ENCODE data around the gene ARL6IP4.
"Not testable (repeated sequence)": the region's sequence is repeated elsewhere in the genome, so short reads cannot be mapped to it uniquely, and the experiment has no call there.

The ARL6IP4 gene

GRCh38 chr12:122980183-122981035 is at the start of gene ARL6IP4:
ARL6IP4 (plus strand) TSS chr12:122980681; CDS start chr12:122981140, 459 bp downstream.
- peak; percentile 31 for DNase-seq (ENCODE audit: low spot score)

- DNase-seq (ENCODE audit: low spot score), result no peak
These were observed 48.3 kb upstream of the ARL6IP4 start for GRCh38 chr12:122932207-122932606.

- no peak for DNase-seq (ENCODE audit: low spot score)
These were observed 45.8 kb upstream of the ARL6IP4 start for GRCh38 chr12:122934722-122935121.

GRCh38 chr12:122935318-122935717 is 45.2 kb upstream of the ARL6IP4 start:
- no peak for DNase-seq (ENCODE audit: low spot score)

- no peak for DNase-seq (ENCODE audit: low spot score)
These were observed 42.8 kb upstream of the ARL6IP4 start for GRCh38 chr12:122937622-122938091.

GRCh38 chr12:122939125-122939524 is 41.4 kb upstream of the ARL6IP4 start:
- DNase-seq (ENCODE audit: low spot score), result no peak

- not testable (repeated sequence) for DNase-seq (ENCODE audit: low spot score)
These were observed 39.1 kb upstream of the ARL6IP4 start for GRCh38 chr12:122941351-122941750.

- DNase-seq (ENCODE audit: low spot score), result peak; percentile 17
These were observed 37.8 kb upstream of the ARL6IP4 start for GRCh38 chr12:122942637-122943036.

- DNase-seq (ENCODE audit: low spot score), result no peak
These were observed 37.3 kb upstream of the ARL6IP4 start for GRCh38 chr12:122943196-122943595.

- DNase-seq (ENCODE audit: low spot score), result no peak
These were observed 35.6 kb upstream of the ARL6IP4 start for GRCh38 chr12:122944605-122945592.

- peak; percentile 93 for DNase-seq (ENCODE audit: low spot score)
These were observed 33.7 kb upstream of the ARL6IP4 start for GRCh38 chr12:122946690-122947341.

- DNase-seq (ENCODE audit: low spot score), result peak; percentile 55
These were observed 33.1 kb upstream of the ARL6IP4 start for GRCh38 chr12:122947352-122947792.

- no peak for DNase-seq (ENCODE audit: low spot score)
These were observed 31.9 kb upstream of the ARL6IP4 start for GRCh38 chr12:122948605-122949004.

GRCh38 chr12:122949405-122949804 is 31.1 kb upstream of the ARL6IP4 start:
- no peak for DNase-seq (ENCODE audit: low spot score)

GRCh38 chr12:122949816-122950675 is 30.4 kb upstream of the ARL6IP4 start:
- no peak for DNase-seq (ENCODE audit: low spot score)

GRCh38 chr12:122951406-122951805 is 29.1 kb upstream of the ARL6IP4 start:
- DNase-seq (ENCODE audit: low spot score), result peak; percentile 17

GRCh38 chr12:122951979-122952892 is 28.2 kb upstream of the ARL6IP4 start:
- peak; percentile 87 for DNase-seq (ENCODE audit: low spot score)

GRCh38 chr12:122955156-122955555 is 25.3 kb upstream of the ARL6IP4 start:
- no peak for DNase-seq (ENCODE audit: low spot score)

GRCh38 chr12:122956035-122956434 is 24.4 kb upstream of the ARL6IP4 start:
- DNase-seq (ENCODE audit: low spot score), result no peak
